Kidney epithelial cell (primary cell): ENCODE data around the gene TBX18. TPM values are rescaled to one million over a fixed set of nuclear protein-coding genes. Genes with fewer than 3 reads are reported as not detected.

Source experiments
- DNase-seq: peaks from one replicate; pipeline ENCODE4 v3.0.0-alpha.2; 2010; ENCODE audit warnings: low read depth
- H3K27me3 ChIP-seq: 2 replicates; pipeline ENCODE4 v1.6.0; 2011; ENCODE audit warnings: low read length; ENCODE audit not compliant: control insufficient read depth, insufficient read depth
- H3K36me3 ChIP-seq: 2 replicates; pipeline ENCODE4 v1.5.1; 2011; ENCODE audit warnings: low read length; ENCODE audit not compliant: control insufficient read depth, insufficient read depth
- H3K4me3 ChIP-seq: 2 replicates; pipeline ENCODE4 v1.5.1; 2011; ENCODE audit warnings: low read depth, mild to moderate bottlenecking, control low read depth, low read length
- total RNA-seq: library from RNA; depleted of rRNA; stranded (reverse); fragments of >200 nt; gene quantifications from 2 replicates; pipeline ENCODE4 v1.2.3, GENCODE V29; 2015
- TF ChIP-seq, protein P1 (sequence below): IDR thresholded peaks from 2 replicates; pipeline ENCODE4 v1.5.1; 2011; ENCODE audit warnings: mild to moderate bottlenecking, moderate library complexity, low read length, control low read depth, inconsistent platforms; ENCODE audit not compliant: insufficient read depth, poor library complexity, severe bottlenecking

The TBX18 gene
- total RNA-seq, 1 donor from 2014 or later, result 0.46 TPM

DNA sequence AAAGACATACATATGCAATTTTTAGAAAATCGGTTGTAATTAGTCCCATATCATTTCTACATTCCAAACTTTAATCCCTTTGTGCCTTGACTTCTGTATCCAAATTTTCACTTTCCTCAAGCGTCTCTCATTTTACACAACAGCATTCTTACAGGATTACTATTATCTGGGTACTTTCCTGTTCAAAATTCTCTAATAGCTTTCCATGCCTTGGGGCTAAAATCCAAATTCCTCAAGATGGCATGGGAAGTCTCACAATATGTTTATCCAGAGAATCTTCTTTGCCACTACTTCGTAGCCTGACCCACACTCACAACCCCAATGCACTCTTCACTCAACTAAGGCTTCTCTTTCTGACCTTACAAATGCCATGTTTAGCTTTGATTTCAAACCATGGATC is 125.0 kb downstream of the TBX18 start:
- DNase-seq, result no peak
- TF ChIP-seq, protein P1, sequence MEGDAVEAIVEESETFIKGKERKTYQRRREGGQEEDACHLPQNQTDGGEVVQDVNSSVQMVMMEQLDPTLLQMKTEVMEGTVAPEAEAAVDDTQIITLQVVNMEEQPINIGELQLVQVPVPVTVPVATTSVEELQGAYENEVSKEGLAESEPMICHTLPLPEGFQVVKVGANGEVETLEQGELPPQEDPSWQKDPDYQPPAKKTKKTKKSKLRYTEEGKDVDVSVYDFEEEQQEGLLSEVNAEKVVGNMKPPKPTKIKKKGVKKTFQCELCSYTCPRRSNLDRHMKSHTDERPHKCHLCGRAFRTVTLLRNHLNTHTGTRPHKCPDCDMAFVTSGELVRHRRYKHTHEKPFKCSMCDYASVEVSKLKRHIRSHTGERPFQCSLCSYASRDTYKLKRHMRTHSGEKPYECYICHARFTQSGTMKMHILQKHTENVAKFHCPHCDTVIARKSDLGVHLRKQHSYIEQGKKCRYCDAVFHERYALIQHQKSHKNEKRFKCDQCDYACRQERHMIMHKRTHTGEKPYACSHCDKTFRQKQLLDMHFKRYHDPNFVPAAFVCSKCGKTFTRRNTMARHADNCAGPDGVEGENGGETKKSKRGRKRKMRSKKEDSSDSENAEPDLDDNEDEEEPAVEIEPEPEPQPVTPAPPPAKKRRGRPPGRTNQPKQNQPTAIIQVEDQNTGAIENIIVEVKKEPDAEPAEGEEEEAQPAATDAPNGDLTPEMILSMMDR, result no peak
- no peaks in the 10 kb centered on the region for H3K36me3 ChIP-seq
- no peak overlapping the region for H3K4me3 ChIP-seq
- H3K27me3 ChIP-seq, result no peaks in the 10 kb centered on the region

DNA sequence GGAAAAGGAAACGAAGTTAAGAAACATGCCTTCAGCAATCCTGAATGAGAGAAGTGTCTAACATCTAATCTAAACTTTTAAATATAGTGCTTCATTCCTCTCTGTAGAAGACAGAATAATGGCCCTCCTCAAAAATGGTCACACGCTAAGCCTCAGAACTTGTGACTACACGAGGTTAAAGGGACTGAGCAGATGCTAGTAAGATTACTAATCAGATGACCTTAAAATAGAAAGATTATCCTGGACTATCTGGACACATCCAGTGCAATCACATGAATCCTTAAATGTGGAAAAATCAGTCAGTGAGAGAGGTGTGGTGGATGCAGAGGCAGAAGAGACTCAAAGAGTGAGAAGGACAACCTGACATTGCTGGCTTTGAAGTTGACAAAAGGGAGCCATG is 126.1 kb downstream of the TBX18 start:
- TF ChIP-seq, protein P1, result no peak
- no peak for DNase-seq
- H3K36me3 ChIP-seq, result no peaks in the 10 kb centered on the region
- no peaks in the 10 kb centered on the region for H3K27me3 ChIP-seq
- no peak overlapping the region for H3K4me3 ChIP-seq
